ENCODE measurements around the gene C4BPA. TPM values are rescaled to one million over a fixed set of nuclear protein-coding genes. Genes with fewer than 3 reads are reported as not detected.

C4BPA gene
- total RNA-seq, 1 donor from 2014 or later: not detected

DNA sequence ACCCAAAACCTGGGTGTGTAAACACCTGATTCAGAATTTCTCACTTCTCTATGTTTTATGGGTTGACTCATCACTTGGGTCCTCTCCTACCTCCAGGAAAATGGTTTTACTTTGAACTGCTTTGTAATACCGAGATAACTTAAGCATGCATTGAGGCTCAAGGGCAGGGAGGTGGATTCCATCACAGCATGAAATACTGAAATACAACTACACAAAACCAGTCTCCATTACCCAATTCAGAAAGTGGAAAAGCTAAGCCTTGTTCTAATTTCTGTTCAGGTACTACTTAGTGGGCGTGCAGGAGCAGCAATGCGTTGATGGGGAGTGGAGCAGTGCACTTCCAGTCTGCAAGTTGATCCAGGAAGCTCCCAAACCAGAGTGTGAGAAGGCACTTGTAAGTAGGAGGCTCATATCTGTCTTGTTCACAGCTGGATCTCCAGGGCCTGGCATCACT lies 6.1 kb upstream of the C4BPA start:
- Histone ChIP-seq H3K27me3 (ENCODE audit: low read depth) (peaks cover 12% of the 10 kb centered on the region), H3K4me1 (no peaks in the 10 kb centered on the region), H3K9me3 (replicated peaks) (no peaks in the 10 kb centered on the region), H3K36me3 (no peaks in the 10 kb centered on the region), H3K27ac (replicated peaks) (no peak overlapping the region), H3K4me3 (no peak overlapping the region)
- DNase-seq: no peak
- intact Hi-C loops (cut with micrococcal nuclease): no loop called here
- TF ChIP-seq, protein P1, sequence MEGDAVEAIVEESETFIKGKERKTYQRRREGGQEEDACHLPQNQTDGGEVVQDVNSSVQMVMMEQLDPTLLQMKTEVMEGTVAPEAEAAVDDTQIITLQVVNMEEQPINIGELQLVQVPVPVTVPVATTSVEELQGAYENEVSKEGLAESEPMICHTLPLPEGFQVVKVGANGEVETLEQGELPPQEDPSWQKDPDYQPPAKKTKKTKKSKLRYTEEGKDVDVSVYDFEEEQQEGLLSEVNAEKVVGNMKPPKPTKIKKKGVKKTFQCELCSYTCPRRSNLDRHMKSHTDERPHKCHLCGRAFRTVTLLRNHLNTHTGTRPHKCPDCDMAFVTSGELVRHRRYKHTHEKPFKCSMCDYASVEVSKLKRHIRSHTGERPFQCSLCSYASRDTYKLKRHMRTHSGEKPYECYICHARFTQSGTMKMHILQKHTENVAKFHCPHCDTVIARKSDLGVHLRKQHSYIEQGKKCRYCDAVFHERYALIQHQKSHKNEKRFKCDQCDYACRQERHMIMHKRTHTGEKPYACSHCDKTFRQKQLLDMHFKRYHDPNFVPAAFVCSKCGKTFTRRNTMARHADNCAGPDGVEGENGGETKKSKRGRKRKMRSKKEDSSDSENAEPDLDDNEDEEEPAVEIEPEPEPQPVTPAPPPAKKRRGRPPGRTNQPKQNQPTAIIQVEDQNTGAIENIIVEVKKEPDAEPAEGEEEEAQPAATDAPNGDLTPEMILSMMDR (IDR thresholded peaks at IDR 0.05; ENCODE audit: borderline replicate concordance): no peak

DNA sequence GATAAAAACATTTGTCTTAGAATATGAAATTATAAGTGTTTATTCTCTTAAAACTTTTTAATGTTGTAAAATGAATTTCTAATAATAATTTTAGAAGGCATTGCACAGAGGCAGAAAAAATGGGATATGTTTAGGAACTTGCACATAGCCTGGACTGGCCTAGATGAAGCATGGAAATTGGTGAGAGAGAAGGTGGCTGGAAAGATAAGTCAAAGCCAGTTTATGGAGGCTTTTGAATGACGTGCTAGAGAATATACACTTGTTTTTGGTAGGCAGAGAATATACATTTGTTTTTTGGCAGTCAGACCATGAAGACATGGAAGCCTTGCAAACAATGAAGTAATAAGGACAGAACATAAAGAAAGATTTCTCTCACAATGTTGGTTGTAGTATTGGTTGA lies 2.3 kb upstream of the C4BPA start:
- Histone ChIP-seq H3K27ac (replicated peaks) (no peak overlapping the region), H3K4me3 (no peak overlapping the region), H3K4me1 (no peaks in the 10 kb centered on the region), H3K36me3 (no peaks in the 10 kb centered on the region), H3K9me3 (replicated peaks) (no peaks in the 10 kb centered on the region), H3K27me3 (ENCODE audit: low read depth) (peaks cover 11% of the 10 kb centered on the region)
- DNase-seq: no peak
- intact Hi-C loops (cut with micrococcal nuclease): no loop called here
- TF ChIP-seq, protein P1 (IDR thresholded peaks at IDR 0.05; ENCODE audit: borderline replicate concordance): no peak

DNA sequence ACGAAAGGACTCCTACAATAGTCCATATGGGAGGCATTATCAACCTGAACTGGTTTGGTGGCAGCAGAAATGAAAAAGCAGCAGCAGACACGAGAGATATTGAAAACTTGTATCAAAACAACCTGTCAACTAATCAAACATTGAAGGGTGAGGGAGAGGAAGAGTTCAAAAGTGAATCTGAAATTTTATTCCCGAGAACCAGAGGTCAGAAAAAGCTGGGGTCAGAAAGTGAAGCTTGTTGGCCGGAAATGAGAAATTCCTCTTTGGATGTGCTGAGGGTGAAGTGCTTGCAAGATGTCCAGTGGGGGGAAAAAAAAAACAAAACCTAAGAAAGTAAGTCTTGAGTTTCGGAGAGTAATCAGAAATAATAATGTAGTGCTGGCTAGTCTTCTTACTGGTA lies 1.9 kb upstream of the C4BPA start:
- Histone ChIP-seq H3K36me3 (no peaks in the 10 kb centered on the region), H3K27ac (replicated peaks) (no peak overlapping the region), H3K4me3 (no peak overlapping the region), H3K4me1 (no peaks in the 10 kb centered on the region), H3K9me3 (replicated peaks) (no peaks in the 10 kb centered on the region), H3K27me3 (ENCODE audit: low read depth) (peaks cover 6% of the 10 kb centered on the region)
- TF ChIP-seq, protein P1 (IDR thresholded peaks at IDR 0.05; ENCODE audit: borderline replicate concordance): no peak
- intact Hi-C loops (cut with micrococcal nuclease): no loop called here
- DNase-seq: no peak

DNA sequence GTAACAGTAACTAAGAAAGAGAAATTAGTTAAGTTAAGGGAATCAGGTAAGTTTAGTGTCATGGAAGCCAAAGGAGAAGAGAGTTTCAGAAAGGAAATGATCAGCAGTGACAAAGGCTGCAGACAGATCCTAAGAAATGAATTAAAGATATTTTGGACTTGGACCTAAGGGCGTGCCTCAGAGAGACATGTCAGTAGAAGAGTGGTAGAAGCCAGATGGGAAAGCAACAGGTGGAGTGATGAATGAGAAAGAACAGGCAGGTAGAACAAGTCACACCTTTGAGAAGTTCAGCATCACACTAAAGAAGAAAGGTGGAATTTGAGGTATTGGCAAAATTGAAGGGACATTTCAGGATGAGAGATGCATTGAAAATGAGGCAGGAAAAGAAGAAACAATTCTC lies 1.4 kb upstream of the C4BPA start:
- TF ChIP-seq, protein P1 (IDR thresholded peaks at IDR 0.05; ENCODE audit: borderline replicate concordance): no peak
- Histone ChIP-seq H3K27me3 (ENCODE audit: low read depth) (peaks cover 8% of the 10 kb centered on the region), H3K4me1 (no peaks in the 10 kb centered on the region), H3K4me3 (no peak overlapping the region), H3K27ac (replicated peaks) (no peak overlapping the region), H3K36me3 (no peaks in the 10 kb centered on the region), H3K9me3 (replicated peaks) (no peaks in the 10 kb centered on the region)
- no peak for DNase-seq
- intact Hi-C loops (cut with micrococcal nuclease): no loop called here

DNA sequence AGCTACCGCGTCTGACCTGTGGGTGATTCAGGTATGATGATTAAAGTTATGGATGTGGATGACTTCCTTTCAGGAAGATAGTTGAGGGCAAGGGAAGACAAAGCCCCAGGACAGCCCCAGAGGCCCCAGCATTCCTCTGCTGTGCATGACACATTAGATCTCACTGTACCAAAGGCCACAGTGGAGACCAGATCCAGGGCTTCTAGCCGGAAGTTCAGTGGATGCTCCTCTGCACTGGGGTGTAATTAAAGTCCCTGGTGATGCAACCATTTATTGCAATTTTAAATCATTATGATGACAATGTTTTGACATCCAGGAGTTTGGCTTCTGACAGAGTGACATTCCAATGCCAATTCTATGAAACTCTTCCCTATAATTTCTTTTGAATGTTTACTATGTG lies 5.0 kb downstream of the C4BPA start:
- peaks cover 16% of the 10 kb centered on the region for H3K27me3 ChIP-seq (ENCODE audit: low read depth)

More for the DNA sequence above, 5.0 kb downstream of the C4BPA start:
- Histone ChIP-seq H3K27ac (replicated peaks) (no peak overlapping the region), H3K4me1 (no peaks in the 10 kb centered on the region), H3K4me3 (no peak overlapping the region), H3K9me3 (replicated peaks) (no peaks in the 10 kb centered on the region), H3K36me3 (no peaks in the 10 kb centered on the region)
- TF ChIP-seq, protein P1 (IDR thresholded peaks at IDR 0.05; ENCODE audit: borderline replicate concordance): no peak
- intact Hi-C loops (cut with micrococcal nuclease): no loop called here
- no peak for DNase-seq
